ENCODE measurements around the gene VPS13C.
"Not testable (repeated sequence)": the region's sequence is repeated elsewhere in the genome, so short reads cannot be mapped to it uniquely, and the experiment has no call there.

The VPS13C gene

GRCh38 chr15:62075595-62076277 lies 15.5 kb upstream of the VPS13C start:
- DNase-seq, result no peak

DNA sequence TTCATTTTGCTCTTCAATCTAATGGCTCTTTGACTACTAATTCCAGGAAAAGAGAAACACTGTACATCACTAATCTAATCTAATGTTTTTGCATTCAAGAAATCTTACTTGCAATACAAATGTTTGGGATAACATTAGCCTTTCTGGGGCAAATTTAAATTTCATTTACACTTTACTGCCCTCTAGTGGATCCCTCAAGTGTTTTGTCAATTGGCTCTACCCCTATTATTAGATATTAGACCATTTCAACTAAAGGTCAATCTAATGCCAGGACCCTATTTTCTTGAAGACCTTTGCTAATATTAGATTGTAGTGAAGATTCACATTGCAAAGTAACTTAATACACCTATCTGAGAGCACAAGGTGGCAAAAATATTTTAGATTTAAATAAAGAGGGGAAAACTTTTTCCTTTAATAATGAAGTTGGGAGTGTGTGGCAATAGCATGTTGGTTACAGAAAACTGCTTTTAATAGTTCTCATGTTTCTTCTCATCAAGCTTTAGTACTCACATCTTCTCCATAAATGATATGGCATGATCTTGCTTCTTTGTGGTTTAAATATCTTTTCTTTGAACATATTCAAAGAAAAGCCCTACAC lies 11.6 kb upstream of the VPS13C start:
- DNase-seq, result no peak

DNA sequence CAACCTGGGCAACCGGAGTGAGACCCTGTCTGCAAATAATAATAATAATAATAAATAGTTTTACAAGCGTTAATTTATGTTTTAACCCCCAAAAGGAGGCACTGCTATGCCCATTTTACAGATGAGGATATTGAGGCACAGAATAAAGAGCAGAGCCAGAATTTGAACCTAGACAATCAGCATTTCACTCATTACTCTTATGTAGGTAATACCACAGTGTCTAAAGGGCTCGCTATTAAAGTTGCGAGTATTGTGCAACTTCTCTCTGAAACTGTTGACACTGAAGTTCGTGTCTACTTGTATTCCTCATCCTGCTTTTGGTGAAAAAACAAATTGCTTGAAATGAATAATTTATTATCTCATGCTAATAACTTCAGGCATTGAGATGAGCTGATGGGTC lies 9.3 kb upstream of the VPS13C start:
- DNase-seq, result no peak

- no peak for DNase-seq
Observed at GRCh38 chr15:62068810-62069167, 8.5 kb upstream of the VPS13C start.

DNA sequence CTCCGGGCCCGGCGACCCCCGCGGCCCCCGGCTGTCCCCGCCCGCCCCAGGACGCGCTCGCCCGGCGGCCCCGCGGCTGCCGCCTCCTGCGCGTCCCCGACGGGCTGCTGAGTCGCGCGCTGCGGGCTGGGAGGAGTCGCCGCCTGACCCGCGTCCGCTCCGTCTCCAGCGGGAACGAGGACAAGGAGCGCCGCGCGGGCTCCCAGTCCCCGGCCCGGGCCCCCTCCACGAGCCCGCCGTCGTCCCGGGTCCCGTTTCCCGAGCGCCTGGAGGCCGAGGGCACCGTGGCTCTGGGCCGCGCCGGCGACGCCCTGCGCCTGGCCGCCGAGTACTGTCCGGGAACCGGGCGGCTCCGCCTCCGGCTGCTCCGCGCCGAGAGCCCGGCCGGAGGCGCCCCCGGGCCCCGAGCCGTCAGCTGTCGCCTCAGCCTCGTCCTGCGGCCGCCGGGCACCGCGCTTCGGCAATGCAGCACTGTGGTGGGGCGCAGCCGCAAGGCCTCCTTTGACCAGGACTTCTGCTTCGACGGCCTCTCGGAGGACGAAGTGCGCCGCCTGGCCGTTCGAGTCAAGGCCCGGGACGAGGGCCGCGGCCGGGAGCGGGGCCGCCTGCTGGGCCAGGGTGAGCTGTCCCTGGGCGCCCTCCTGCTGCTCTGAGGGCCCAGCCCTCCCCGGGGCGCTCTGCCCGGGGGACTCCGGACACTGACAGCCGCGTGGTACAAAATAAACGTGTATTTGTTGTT lies 8.0 kb upstream of the VPS13C start:
- peak; percentile 9 to 16 for DNase-seq

GRCh38 chr15:62067448-62068044 lies 7.3 kb upstream of the VPS13C start:
- peak in 1 of 2 donors; percentile 25 for DNase-seq

- peak; percentile 41 to 50 for DNase-seq
Observed at GRCh38 chr15:62066663-62067447, 6.6 kb upstream of the VPS13C start, which contains the start of gene C2CD4A. C2CD4A (plus strand) TSS chr15:62066977; CDS start chr15:62067614, 637 bp downstream.

DNA sequence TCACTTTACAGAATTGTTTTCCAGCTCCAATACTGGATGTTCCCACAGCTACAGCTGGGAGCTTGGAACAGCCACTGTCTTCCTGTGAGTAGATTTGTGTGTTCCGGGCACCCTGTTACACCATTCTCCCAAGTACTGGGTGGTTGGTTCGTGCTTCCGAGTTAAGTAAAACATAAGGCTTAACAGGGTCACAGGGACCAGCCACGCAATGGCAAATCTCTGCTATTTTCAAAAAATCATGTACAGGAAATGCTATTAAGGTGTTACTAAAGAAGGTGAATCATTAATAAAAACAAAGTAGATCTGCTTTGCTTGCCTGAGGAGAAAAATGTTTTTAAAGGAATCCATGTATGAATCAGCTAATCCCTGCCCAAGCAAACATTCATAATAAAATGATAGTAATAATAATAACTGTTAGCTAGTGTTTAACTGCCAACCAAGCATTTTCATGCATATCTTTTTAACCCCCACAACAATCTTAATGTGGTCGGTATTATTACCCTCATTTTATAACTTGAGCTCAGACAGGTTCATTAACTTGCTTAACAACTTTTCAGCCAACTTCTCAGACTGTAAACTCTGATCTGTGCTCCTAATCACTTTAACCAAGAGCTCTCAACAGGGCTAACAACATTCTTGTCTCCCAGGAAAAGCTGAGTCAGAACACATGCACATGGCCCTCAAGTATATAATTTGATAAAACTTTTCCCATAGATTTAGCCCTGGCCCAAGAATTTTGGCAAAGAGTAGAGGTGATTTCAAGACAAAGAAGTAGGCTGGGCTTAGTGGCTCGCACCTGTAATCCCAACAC lies 3.8 kb upstream of the VPS13C start:
- DNase-seq, result no peak

DNA sequence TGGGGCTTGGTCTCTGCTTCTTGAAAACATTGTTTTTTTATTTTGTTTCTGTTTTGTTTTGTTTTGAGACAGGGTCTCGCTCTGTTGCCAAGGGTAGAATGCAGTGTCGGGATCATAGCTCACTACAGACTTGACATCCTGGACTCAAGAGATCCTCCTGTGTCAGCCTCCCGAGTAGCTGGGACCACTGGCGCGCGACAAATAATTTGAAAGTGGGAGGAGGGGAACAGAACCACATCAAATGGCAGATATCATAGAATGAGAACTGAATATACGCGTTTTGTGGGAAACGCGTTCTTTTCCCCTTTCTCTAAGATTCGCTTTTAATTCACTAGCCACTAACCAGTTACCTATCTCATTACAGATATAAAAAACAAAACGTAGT lies 641 bp upstream of the VPS13C start:
- DNase-seq, result no peak

GRCh38 chr15:62059816-62060112 lies 483 bp downstream of the VPS13C start:
- peak; percentile 50 to 54 for DNase-seq

DNA sequence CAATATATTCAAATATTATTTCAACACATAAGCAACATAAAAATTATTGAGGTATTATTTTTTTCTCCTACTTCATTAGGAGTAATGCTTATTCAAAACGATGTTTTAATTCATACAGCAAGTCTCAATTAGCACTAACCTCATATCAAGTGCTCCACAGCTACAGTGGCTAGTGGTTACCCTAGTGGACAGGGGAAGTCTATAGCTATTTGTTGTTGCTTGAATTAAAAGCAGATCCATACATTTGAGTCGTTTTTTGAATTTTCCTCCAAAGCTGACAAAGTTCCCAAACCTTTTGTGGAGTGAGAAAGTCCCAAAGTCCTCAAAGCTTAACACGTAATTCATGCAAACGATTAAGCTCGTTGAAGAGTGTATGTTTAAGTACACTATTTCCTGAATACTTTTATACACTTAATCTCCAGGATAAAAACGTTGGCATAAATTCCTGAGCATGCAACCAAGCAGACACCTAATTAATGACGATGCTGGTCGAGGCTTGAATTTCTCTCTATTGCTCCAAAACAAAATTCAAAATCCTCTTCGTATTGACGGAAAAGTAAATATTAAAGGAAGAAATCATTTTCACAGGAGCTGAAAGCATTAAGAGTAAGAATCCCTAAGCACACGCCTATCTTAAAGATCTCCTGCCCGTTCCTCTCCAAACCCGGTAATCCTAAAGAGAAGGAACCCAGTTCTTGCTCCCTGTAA lies 985 bp downstream of the VPS13C start:
- DNase-seq, result no peak

GRCh38 chr15:62058327-62059028 lies 1.8 kb downstream of the VPS13C start:
- no peak for DNase-seq

- DNase-seq, result no peak
Observed at GRCh38 chr15:62057341-62057980, 2.8 kb downstream of the VPS13C start.

- no peak for DNase-seq
Observed at GRCh38 chr15:62054979-62055378, 5.3 kb downstream of the VPS13C start.

GRCh38 chr15:62053439-62054085 lies 6.7 kb downstream of the VPS13C start:
- DNase-seq, result no peak

DNA sequence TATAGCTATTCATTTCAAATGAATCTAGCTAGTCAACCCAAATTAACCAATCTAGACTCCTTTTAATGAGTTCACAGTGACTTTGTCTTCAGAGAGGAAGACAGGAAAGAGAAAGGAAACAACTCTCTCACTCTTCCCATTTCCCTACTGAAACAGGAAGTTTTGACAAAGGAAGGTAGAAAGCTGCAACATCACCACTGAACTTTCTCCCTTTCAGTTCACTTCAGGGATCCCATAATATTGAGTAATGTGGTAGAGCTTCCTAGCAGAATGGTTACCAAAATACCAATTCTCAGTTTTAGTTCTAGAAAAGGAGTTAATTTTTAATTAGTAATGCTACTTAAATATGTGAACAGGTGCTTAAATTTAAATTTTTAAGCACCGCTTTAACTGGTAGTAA lies 7.5 kb downstream of the VPS13C start:
- DNase-seq, result no peak

- no peak for DNase-seq
Observed at GRCh38 chr15:62051166-62051565, 9.1 kb downstream of the VPS13C start.

- DNase-seq, result no peak
Observed at GRCh38 chr15:62050115-62050514, 10.1 kb downstream of the VPS13C start.

GRCh38 chr15:62048254-62048653 lies 12.0 kb downstream of the VPS13C start:
- DNase-seq, result not testable (repeated sequence)

DNA sequence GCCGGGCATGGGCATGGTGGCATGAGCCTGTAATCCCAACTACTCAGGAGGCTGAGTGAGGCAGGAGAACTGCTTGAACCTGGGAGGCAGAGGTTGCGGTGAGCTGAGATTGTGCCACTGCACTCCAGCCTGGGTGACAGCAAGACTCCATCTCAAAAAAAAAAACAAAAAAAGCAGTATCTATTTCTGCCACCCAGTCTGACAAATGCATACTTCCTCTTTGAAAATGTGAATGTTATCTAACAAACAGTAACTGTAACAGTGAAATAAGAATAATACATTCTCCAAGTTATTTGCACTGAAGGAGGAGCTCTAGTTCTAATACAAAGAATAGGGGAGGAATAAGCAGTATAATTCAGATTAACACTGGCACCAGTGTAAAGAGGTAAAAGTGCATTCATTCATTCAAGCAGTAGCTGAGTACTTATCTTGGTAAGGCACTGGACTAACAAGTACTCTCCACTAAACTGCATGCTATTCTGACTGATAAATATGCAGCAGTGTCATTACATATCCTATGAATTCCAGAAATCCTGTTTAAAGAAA lies 12.9 kb downstream of the VPS13C start:
- no peak for DNase-seq

Data from stimulated activated CD4-positive, alpha-beta T cell treated with anti-CD3 and anti-CD28 coated beads, Interleukin-2, amount 100 ng/mL, for 48 hours (primary cell).